Stomach smooth muscle (tissue), 2 donors: ENCODE data around the gene CA10.

Source experiments
- H3K27ac ChIP-seq: one replicate; pipeline ENCODE4 v1.7.0; 2013; ENCODE audit warnings: mild to moderate bottlenecking, low read length, inconsistent platforms
- H3K27me3 ChIP-seq, 2 donors: one replicate each; pipeline ENCODE4 v1.7.0; 2013; ENCODE audit warnings: low read length in 2 of 2; ENCODE audit not compliant: insufficient read depth in 2 of 2, control insufficient read depth in 1 of 2
- H3K36me3 ChIP-seq, 2 donors: one replicate each; pipeline ENCODE4 v1.7.0; 2013; ENCODE audit warnings: low read length in 2 of 2; ENCODE audit not compliant: control insufficient read depth in 2 of 2, insufficient read depth in 2 of 2
- H3K4me1 ChIP-seq: one replicate; pipeline ENCODE4 v1.7.0; 2013; ENCODE audit warnings: low read length; ENCODE audit not compliant: control insufficient read depth, insufficient read depth
- H3K4me3 ChIP-seq, 2 donors: one replicate each; pipeline ENCODE4 v1.7.0; 2013; ENCODE audit warnings: low read length in 2 of 2
- H3K9ac ChIP-seq, 2 donors: one replicate each; pipeline ENCODE4 v1.7.0; 2013; ENCODE audit warnings: low read length in 2 of 2, mild to moderate bottlenecking in 1 of 2
- H3K9me3 ChIP-seq, 2 donors: one replicate each; pipeline ENCODE4 v1.7.0; 2013; ENCODE audit warnings: low read length in 2 of 2; ENCODE audit not compliant: control insufficient read depth in 2 of 2
- donor health status: healthy.
- donor health status: Pancreatic carcinoma.

CA10 gene

GRCh38 chr17:51913491-51914205 lies 244.9 kb downstream of the CA10 start:
- H3K9ac ChIP-seq, result no peak overlapping the region
- H3K27ac ChIP-seq, result no peak overlapping the region
- no peaks in the 10 kb centered on the region for H3K4me1 ChIP-seq
- H3K9me3 ChIP-seq, result no peaks in the 10 kb centered on the region
- no peak overlapping the region for H3K4me3 ChIP-seq
- peaks cover 0 to 2% of the 10 kb centered on the region in 2 donors for H3K27me3 ChIP-seq
- no peaks in the 10 kb centered on the region for H3K36me3 ChIP-seq

- Histone ChIP-seq H3K4me3 (no peak overlapping the region), H3K4me1 (no peaks in the 10 kb centered on the region), H3K9ac (no peak overlapping the region), H3K9me3 (no peaks in the 10 kb centered on the region), H3K27ac (no peak overlapping the region), H3K27me3 (peaks cover 0 to 2% of the 10 kb centered on the region in 2 donors), H3K36me3 (no peaks in the 10 kb centered on the region)
These were observed 245.6 kb downstream of the CA10 start for GRCh38 chr17:51912939-51913338.

- peaks cover 0 to 2% of the 10 kb centered on the region in 2 donors for H3K9me3 ChIP-seq
- no peaks in the 10 kb centered on the region for H3K4me1 ChIP-seq
- no peaks in the 10 kb centered on the region for H3K36me3 ChIP-seq
- H3K9ac ChIP-seq, result no peak overlapping the region
- H3K27ac ChIP-seq, result no peak overlapping the region
- no peak overlapping the region for H3K4me3 ChIP-seq
- H3K27me3 ChIP-seq, result peaks cover 0 to 2% of the 10 kb centered on the region in 2 donors
These were observed 247.3 kb downstream of the CA10 start for GRCh38 chr17:51911237-51911636.

GRCh38 chr17:51909971-51910370 lies 248.5 kb downstream of the CA10 start:
- Histone ChIP-seq H3K27me3 (no peaks in the 10 kb centered on the region), H3K9ac (no peak overlapping the region), H3K4me3 (no peak overlapping the region), H3K36me3 (no peaks in the 10 kb centered on the region), H3K9me3 (peaks cover 0 to 2% of the 10 kb centered on the region in 2 donors), H3K27ac (no peak overlapping the region), H3K4me1 (no peaks in the 10 kb centered on the region)

- Histone ChIP-seq H3K9ac (no peak overlapping the region), H3K27ac (no peak overlapping the region), H3K4me1 (no peaks in the 10 kb centered on the region), H3K27me3 (no peaks in the 10 kb centered on the region), H3K9me3 (peaks cover 0 to 2% of the 10 kb centered on the region in 2 donors), H3K4me3 (no peak overlapping the region), H3K36me3 (no peaks in the 10 kb centered on the region)
These were observed 249.5 kb downstream of the CA10 start for GRCh38 chr17:51908841-51909537.

GRCh38 chr17:51907041-51907440 lies 251.5 kb downstream of the CA10 start:
- H3K9me3 ChIP-seq, result peaks cover 0 to 2% of the 10 kb centered on the region in 2 donors
- no peak overlapping the region for H3K9ac ChIP-seq
- no peaks in the 10 kb centered on the region for H3K27me3 ChIP-seq
- H3K36me3 ChIP-seq, result no peaks in the 10 kb centered on the region
- no peak overlapping the region for H3K27ac ChIP-seq
- H3K4me1 ChIP-seq, result no peaks in the 10 kb centered on the region
- H3K4me3 ChIP-seq, result no peak overlapping the region

- peaks cover 0 to 2% of the 10 kb centered on the region in 2 donors for H3K9me3 ChIP-seq
- no peaks in the 10 kb centered on the region for H3K36me3 ChIP-seq
- no peaks in the 10 kb centered on the region for H3K4me1 ChIP-seq
- H3K4me3 ChIP-seq, result no peak overlapping the region
- H3K27me3 ChIP-seq, result no peaks in the 10 kb centered on the region
- no peak overlapping the region for H3K9ac ChIP-seq
- H3K27ac ChIP-seq, result no peak overlapping the region
These were observed 254.1 kb downstream of the CA10 start for GRCh38 chr17:51904379-51904778.

GRCh38 chr17:51901242-51901641 lies 257.3 kb downstream of the CA10 start:
- H3K4me3 ChIP-seq, result no peak overlapping the region
- no peaks in the 10 kb centered on the region for H3K36me3 ChIP-seq
- H3K27ac ChIP-seq, result no peak overlapping the region
- H3K27me3 ChIP-seq, result no peaks in the 10 kb centered on the region
- H3K9me3 ChIP-seq, result no peaks in the 10 kb centered on the region
- H3K9ac ChIP-seq, result no peak overlapping the region
- H3K4me1 ChIP-seq, result no peaks in the 10 kb centered on the region

- no peak overlapping the region for H3K4me3 ChIP-seq
- no peak overlapping the region for H3K9ac ChIP-seq
- no peaks in the 10 kb centered on the region for H3K4me1 ChIP-seq
- H3K27me3 ChIP-seq, result no peaks in the 10 kb centered on the region
- peaks cover 0 to 3% of the 10 kb centered on the region in 2 donors for H3K9me3 ChIP-seq
- no peak overlapping the region for H3K27ac ChIP-seq
- no peaks in the 10 kb centered on the region for H3K36me3 ChIP-seq
These were observed 266.6 kb downstream of the CA10 start for GRCh38 chr17:51891936-51892335.

- no peak overlapping the region for H3K27ac ChIP-seq
- H3K4me1 ChIP-seq, result no peaks in the 10 kb centered on the region
- no peak overlapping the region for H3K9ac ChIP-seq
- no peaks in the 10 kb centered on the region for H3K27me3 ChIP-seq
- H3K9me3 ChIP-seq, result peaks cover 0 to 3% of the 10 kb centered on the region in 2 donors
- no peaks in the 10 kb centered on the region for H3K36me3 ChIP-seq
- H3K4me3 ChIP-seq, result no peak overlapping the region
These were observed 267.8 kb downstream of the CA10 start for GRCh38 chr17:51890710-51891109.

- Histone ChIP-seq H3K9me3 (no peaks in the 10 kb centered on the region), H3K27ac (no peak overlapping the region), H3K4me3 (no peak overlapping the region), H3K27me3 (no peaks in the 10 kb centered on the region), H3K36me3 (no peaks in the 10 kb centered on the region), H3K4me1 (no peaks in the 10 kb centered on the region), H3K9ac (no peak overlapping the region)
These were observed 269.7 kb downstream of the CA10 start for GRCh38 chr17:51888816-51889215.
